SU-DHL-6 (cell line): ENCODE measurements around the gene AP3B2.

Source experiments
- H2AFZ ChIP-seq: fragments of 200-600 bp; sonication (generic); 2 replicates; pipeline ENCODE4 v1.6.1; 2014; ENCODE audit warnings: low read depth, mild to moderate bottlenecking, moderate library complexity, mixed read lengths, antibody characterized with exemption, low read length; ENCODE audit not compliant: severe bottlenecking
- H3F3A ChIP-seq: fragments of 200-600 bp; shearing (Covaris generic); 2 replicates; pipeline ENCODE4 v1.6.0; 2016; ENCODE audit warnings: antibody characterized with exemption, mild to moderate bottlenecking; ENCODE audit not compliant: insufficient read depth
- H3K27ac ChIP-seq: fragments of 200-600 bp; sonication (generic); 2 replicates; pipeline ENCODE4 v1.5.1; 2016; ENCODE audit warnings: low read depth, mild to moderate bottlenecking, low read length, moderate library complexity, mixed read lengths
- H3K27me3 ChIP-seq: fragments of 200-600 bp; sonication (generic), shearing (Covaris generic); 2 replicates; pipeline ENCODE4 v1.6.0; 2014; ENCODE audit warnings: mild to moderate bottlenecking, low read length
- H3K36me3 ChIP-seq: fragments of 200-600 bp; sonication (generic); 2 replicates; pipeline ENCODE4 v1.6.1; 2014; ENCODE audit warnings: mild to moderate bottlenecking, low read length, mixed read lengths
- H3K4me2 ChIP-seq: fragments of 300-600, 200-600 bp; shearing (Covaris generic), sonication (generic); 2 replicates; pipeline ENCODE4 v1.6.0; 2014; ENCODE audit warnings: low read length, low read depth, mild to moderate bottlenecking; ENCODE audit not compliant: poor library complexity, severe bottlenecking
- H3K4me3 ChIP-seq: fragments of 200-600 bp; sonication (generic); 2 replicates; pipeline ENCODE4 v1.5.1; 2014; ENCODE audit warnings: antibody characterized with exemption, low read length, mild to moderate bottlenecking, mixed read lengths; ENCODE audit not compliant: insufficient read depth, poor library complexity, severe bottlenecking
- H3K79me2 ChIP-seq: fragments of 200-600 bp; sonication (generic); 2 replicates; pipeline ENCODE4 v1.6.1; 2014; ENCODE audit warnings: mild to moderate bottlenecking, low read length, moderate library complexity; ENCODE audit not compliant: insufficient read depth
- H3K9ac ChIP-seq: fragments of 200-600 bp; sonication (generic); 2 replicates; pipeline ENCODE4 v1.7.0; 2014; ENCODE audit warnings: mild to moderate bottlenecking, low read length
- H3K9me2 ChIP-seq: fragments of 200-600 bp; sonication (generic); replicated peaks from 2 replicates; pipeline ENCODE4 v1.6.1; 2014; ENCODE audit warnings: low read length; ENCODE audit not compliant: insufficient read depth
- H3K9me3 ChIP-seq: fragments of 200-600 bp; sonication (generic); 2 replicates; pipeline ENCODE4 v1.6.1; 2014; ENCODE audit warnings: low read length, mixed read lengths; ENCODE audit not compliant: insufficient read depth
- H4K20me1 ChIP-seq: fragments of 200-600 bp; sonication (generic); 2 replicates; pipeline ENCODE4 v1.6.1; 2014; ENCODE audit warnings: low read depth, mild to moderate bottlenecking, antibody characterized with exemption, low read length, moderate library complexity, mixed read lengths
- CTCF ChIP-seq: fragments of 200-600 bp; sonication (generic); IDR thresholded peaks from one replicate; pipeline ENCODE4 v1.5.1; 2017; ENCODE audit warnings: antibody characterized with exemption, mild to moderate bottlenecking, low read length, moderate library complexity; ENCODE audit not compliant: insufficient read depth, poor library complexity, severe bottlenecking
- EZH2phosphoT487 ChIP-seq: fragments of 200-600 bp; sonication (generic), shearing (Covaris generic); conservative IDR thresholded peaks from 2 replicates; pipeline ENCODE4 v1.6.1; 2018; ENCODE audit warnings: mild to moderate bottlenecking, antibody characterized with exemption, low read length, moderate library complexity, mixed read lengths

The AP3B2 gene

GRCh38 chr15:82699726-82700125, 9.9 kb downstream of the AP3B2 start:
- no peaks in the 10 kb centered on the region for H4K20me1 ChIP-seq
- H3K4me3 ChIP-seq: no peak overlapping the region
- no peaks in the 10 kb centered on the region for H3F3A ChIP-seq
- H3K36me3 ChIP-seq: no peaks in the 10 kb centered on the region
- TF ChIP-seq EZH2phosphoT487 (no peak), CTCF (no peak)
- H3K27me3 ChIP-seq: no peaks in the 10 kb centered on the region
- no peaks in the 10 kb centered on the region for H3K79me2 ChIP-seq
- H3K27ac ChIP-seq: no peak overlapping the region
- no peaks in the 10 kb centered on the region for H3K9me3 ChIP-seq
- no peaks in the 10 kb centered on the region for H3K9me2 ChIP-seq
- H3K4me2 ChIP-seq: no peak overlapping the region
- no peak overlapping the region for H3K9ac ChIP-seq
- H2AFZ ChIP-seq: no peak overlapping the region

- Histone ChIP-seq H3K36me3 (no peaks in the 10 kb centered on the region), H3K4me3 (no peak overlapping the region)
Measured at GRCh38 chr15:82698711-82699345, 10.8 kb downstream of the AP3B2 start.

GRCh38 chr15:82697735-82698407, 11.8 kb downstream of the AP3B2 start:
- Histone ChIP-seq H3K27me3 (no peaks in the 10 kb centered on the region), H4K20me1 (no peaks in the 10 kb centered on the region), H3K79me2 (no peaks in the 10 kb centered on the region), H3K36me3 (no peaks in the 10 kb centered on the region), H3K4me3 (no peak overlapping the region), H3K9me3 (no peaks in the 10 kb centered on the region), H3K9ac (no peak overlapping the region), H3K27ac (no peak overlapping the region), H3K9me2 (no peaks in the 10 kb centered on the region), H2AFZ (no peak overlapping the region), H3K4me2 (no peak overlapping the region), H3F3A (no peaks in the 10 kb centered on the region)
- TF ChIP-seq CTCF (no peak), EZH2phosphoT487 (no peak)

More at GRCh38 chr15:82698711-82699345, 10.8 kb downstream of the AP3B2 start:
- Histone ChIP-seq H2AFZ (no peak overlapping the region), H3K9me2 (no peaks in the 10 kb centered on the region), H4K20me1 (no peaks in the 10 kb centered on the region), H3K9me3 (no peaks in the 10 kb centered on the region), H3K79me2 (no peaks in the 10 kb centered on the region), H3K27ac (no peak overlapping the region), H3F3A (no peaks in the 10 kb centered on the region), H3K4me2 (no peak overlapping the region), H3K27me3 (no peaks in the 10 kb centered on the region), H3K9ac (no peak overlapping the region)
- TF ChIP-seq EZH2phosphoT487: no peak

GRCh38 chr15:82692171-82692570, 17.5 kb downstream of the AP3B2 start:
- no peaks in the 10 kb centered on the region for H3K27me3 ChIP-seq
- no peak overlapping the region for H2AFZ ChIP-seq
- no peaks in the 10 kb centered on the region for H3K9me2 ChIP-seq
- H3K79me2 ChIP-seq: no peaks in the 10 kb centered on the region
- no peak overlapping the region for H3K4me2 ChIP-seq
- H3K9ac ChIP-seq: no peak overlapping the region
- H4K20me1 ChIP-seq: no peaks in the 10 kb centered on the region
- no peak overlapping the region for H3K27ac ChIP-seq
- H3F3A ChIP-seq: no peaks in the 10 kb centered on the region
- no peaks in the 10 kb centered on the region for H3K36me3 ChIP-seq
- H3K9me3 ChIP-seq: no peaks in the 10 kb centered on the region
- no peak for TF ChIP-seq EZH2phosphoT487
- no peak for TF ChIP-seq CTCF
- no peak overlapping the region for H3K4me3 ChIP-seq
